Right lobe of liver (tissue), 6 donors: ENCODE measurements around the gene B3GNT8. TPM values are rescaled to one million over a fixed set of nuclear protein-coding genes. Genes with fewer than 3 reads are reported as not detected.
A peak's percentile ranks its signal among the peaks of the same experiment; 100 is the strongest.
"Not testable (repeated sequence)": the region's sequence is repeated elsewhere in the genome, so short reads cannot be mapped to it uniquely, and the experiment has no call there.

Source experiments
- ATAC-seq, 4 donors: fragments of 200-7000 bp; cut with Tn5 transposase; one replicate each; pipeline ENCODE4 v1.9.1; 2020; ENCODE audit warnings: mild to moderate bottlenecking in 4 of 4, moderate library complexity in 4 of 4
- DNase-seq, 3 donors: peaks; one replicate each; pipeline ENCODE4 v3.0.0-alpha.2; 2020
- H3K27ac ChIP-seq, 3 donors: fragments of 200-600 bp; one replicate each; pipeline ENCODE4 v1.8.0; 2022
- H3K27me3 ChIP-seq, 2 donors: fragments of 200-600 bp; one replicate each; pipeline ENCODE4 v1.8.0; 2022
- H3K36me3 ChIP-seq, 4 donors: fragments of 200-600 bp; sonication (generic) in 1 of 4; one replicate each; pipeline versions ENCODE4 v1.5.1 to v1.8.0; 2017 to 2022; ENCODE audit warnings: control low read depth in 1 of 4
- H3K4me1 ChIP-seq, 4 donors: fragments of 200-600 bp; sonication (generic) in 1 of 4; one replicate each; pipeline versions ENCODE4 v1.5.1 to v1.8.0; 2017 to 2022; ENCODE audit warnings: control low read depth in 1 of 4
- H3K4me3 ChIP-seq, 3 donors: fragments of 200-600 bp; one replicate each; pipeline ENCODE4 v1.8.0; 2022
- H3K9me3 ChIP-seq, 4 donors: fragments of 200-600 bp; sonication (generic) in 1 of 4; one replicate each; pipeline versions ENCODE4 v1.5.1 to v1.8.0; 2017 to 2022; ENCODE audit warnings: control low read depth in 1 of 4
- POLR2A ChIP-seq: fragments of 450-650 bp; IDR thresholded peaks from one replicate; pipeline ENCODE4 v1.6.1; 2017; ENCODE audit warnings: antibody characterized with exemption, mild to moderate bottlenecking
- WGBS: methylation state at CpG from one replicate; pipeline ENCODE4 v1.1.6; 2018; ENCODE audit warnings: low coverage, low lambda C conversion rate; ENCODE audit not compliant: insufficient coverage; ENCODE audit errors: missing lambda C conversion rate; 5-methylcytosine and 5-hydroxymethylcytosine counted together
- intact Hi-C, 2 donors: fragments of 100-400 bp; cut with DNase I; formaldehyde crosslinking; loops; one replicate each; pipeline versions ENCODE4 v1.11.2 to v1.14.1; 2022
- long read RNA-seq: library from polyadenylated mRNA; unstranded; transcript quantifications from one replicate; pipeline ENCODE4 v2.0.0, GENCODE V29; 2019
- total RNA-seq, 6 experiments: library from RNA; depleted of rRNA in 2 of 6; stranded (reverse); fragments of >200 nt in 2 of 6; fragmentation: NEBNext Ultra II Directional in 3 of 6; extraction: Animal tissue kit (Norgen Biotek cat#: 25700) in 3 of 6; gene quantifications; one replicate each; pipeline versions ENCODE4 v1.1.0 to v1.2.4, GENCODE V29; 2016 to 2023
- TF ChIP-seq, protein P1 (sequence below), 4 donors: fragments of 200-600 bp in 3 of 4; fragments of 450-650 bp in 1 of 4; IDR thresholded peaks; one replicate each; pipeline versions ENCODE4 v1.5.1 to v1.8.0; 2016 to 2022; ENCODE audit warnings: antibody characterized with exemption in 4 of 4, mild to moderate bottlenecking in 2 of 4
- donor health status: DM: no; HTN: yes; CAD: no.
- donor health status: DM: no; HTN: no; CAD: no.
- donor health status: DM: no; HTN: no; CAD: no.
- donor health status: DM: no; HTN: yes; CAD: no.
- donor health status: DM: no; HTN: yes; CAD: no.

B3GNT8 gene, protein sequence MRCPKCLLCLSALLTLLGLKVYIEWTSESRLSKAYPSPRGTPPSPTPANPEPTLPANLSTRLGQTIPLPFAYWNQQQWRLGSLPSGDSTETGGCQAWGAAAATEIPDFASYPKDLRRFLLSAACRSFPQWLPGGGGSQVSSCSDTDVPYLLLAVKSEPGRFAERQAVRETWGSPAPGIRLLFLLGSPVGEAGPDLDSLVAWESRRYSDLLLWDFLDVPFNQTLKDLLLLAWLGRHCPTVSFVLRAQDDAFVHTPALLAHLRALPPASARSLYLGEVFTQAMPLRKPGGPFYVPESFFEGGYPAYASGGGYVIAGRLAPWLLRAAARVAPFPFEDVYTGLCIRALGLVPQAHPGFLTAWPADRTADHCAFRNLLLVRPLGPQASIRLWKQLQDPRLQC
- 1 to 10 TPM in 1 of 6 experiments, under 1 TPM in 5; 0.50 to 1.2 (median 0.63) TPM for total RNA-seq
- long read RNA-seq, partial matches to known transcripts = 1 of 1 reads
- long read RNA-seq, other reads (novel, unspliced or antisense) = 0 of 1 reads

DNA sequence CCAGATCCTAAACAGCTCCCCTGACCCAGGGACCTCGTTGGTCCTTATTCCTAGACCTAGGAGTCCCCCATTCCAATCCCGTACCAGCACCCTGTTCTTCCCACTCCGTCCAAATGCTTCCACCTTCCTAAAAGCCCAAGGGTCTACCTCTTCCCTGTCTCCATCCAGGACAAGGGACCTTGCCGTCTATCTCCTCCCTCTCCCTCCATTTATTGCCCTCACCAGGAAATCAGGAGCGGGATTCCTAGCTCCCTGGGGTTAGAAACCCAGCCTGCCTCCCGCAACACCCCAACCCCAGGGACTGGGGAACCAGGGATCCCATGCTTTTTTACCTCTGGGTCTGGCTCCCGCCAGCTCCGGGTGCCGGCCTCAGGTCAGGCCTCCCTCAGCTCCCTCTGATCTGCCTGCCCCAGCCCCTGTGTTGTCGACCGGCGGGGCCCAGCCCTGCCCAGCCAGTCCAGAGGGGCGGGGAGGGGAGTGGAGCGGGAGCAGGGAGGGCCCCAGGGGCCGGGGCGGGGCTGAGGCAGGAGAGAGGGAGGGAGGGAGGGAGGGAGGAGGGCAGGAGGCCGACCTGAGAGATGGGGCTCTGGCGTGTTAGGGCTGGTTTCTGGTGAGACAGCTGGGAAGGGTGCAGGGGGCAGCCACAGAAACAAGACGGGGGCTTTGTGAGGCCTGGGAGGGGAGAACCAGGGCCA is at the start of gene B3GNT8:
TSS of gene B3GNT8 (minus strand) at position 423 of the 695 bp plus-strand sequence. CDS start 596 bp downstream, outside the sequence.
- Histone ChIP-seq H3K36me3 (peaks cover 0 to 30% (median 6%) of the 10 kb centered on the region in 4 donors), H3K9me3 (no peaks in the 10 kb centered on the region), H3K4me1 (peaks cover 0 to 12% (median 4%) of the 10 kb centered on the region in 4 donors), H3K27ac (peak within 1 kb of the TSS; percentile 15 to 60 (median 37)), H3K27me3 (no peaks in the 10 kb centered on the region), H3K4me3 (peak within 1 kb of the TSS; percentile 20 to 40 (median 21))
- 45% methylated on average over 16 of the region's 19 CpGs for WGBS
- TF ChIP-seq POLR2A = no peak
- TF ChIP-seq, protein P1, sequence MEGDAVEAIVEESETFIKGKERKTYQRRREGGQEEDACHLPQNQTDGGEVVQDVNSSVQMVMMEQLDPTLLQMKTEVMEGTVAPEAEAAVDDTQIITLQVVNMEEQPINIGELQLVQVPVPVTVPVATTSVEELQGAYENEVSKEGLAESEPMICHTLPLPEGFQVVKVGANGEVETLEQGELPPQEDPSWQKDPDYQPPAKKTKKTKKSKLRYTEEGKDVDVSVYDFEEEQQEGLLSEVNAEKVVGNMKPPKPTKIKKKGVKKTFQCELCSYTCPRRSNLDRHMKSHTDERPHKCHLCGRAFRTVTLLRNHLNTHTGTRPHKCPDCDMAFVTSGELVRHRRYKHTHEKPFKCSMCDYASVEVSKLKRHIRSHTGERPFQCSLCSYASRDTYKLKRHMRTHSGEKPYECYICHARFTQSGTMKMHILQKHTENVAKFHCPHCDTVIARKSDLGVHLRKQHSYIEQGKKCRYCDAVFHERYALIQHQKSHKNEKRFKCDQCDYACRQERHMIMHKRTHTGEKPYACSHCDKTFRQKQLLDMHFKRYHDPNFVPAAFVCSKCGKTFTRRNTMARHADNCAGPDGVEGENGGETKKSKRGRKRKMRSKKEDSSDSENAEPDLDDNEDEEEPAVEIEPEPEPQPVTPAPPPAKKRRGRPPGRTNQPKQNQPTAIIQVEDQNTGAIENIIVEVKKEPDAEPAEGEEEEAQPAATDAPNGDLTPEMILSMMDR (IDR thresholded peaks at IDR 0.05) = no peak
- intact Hi-C loops = no loop called here
- DNase-seq (peak in 2 of 3 donors; percentile 77 to 82), ATAC-seq (peak; percentile 42 to 54 (median 48))

DNA sequence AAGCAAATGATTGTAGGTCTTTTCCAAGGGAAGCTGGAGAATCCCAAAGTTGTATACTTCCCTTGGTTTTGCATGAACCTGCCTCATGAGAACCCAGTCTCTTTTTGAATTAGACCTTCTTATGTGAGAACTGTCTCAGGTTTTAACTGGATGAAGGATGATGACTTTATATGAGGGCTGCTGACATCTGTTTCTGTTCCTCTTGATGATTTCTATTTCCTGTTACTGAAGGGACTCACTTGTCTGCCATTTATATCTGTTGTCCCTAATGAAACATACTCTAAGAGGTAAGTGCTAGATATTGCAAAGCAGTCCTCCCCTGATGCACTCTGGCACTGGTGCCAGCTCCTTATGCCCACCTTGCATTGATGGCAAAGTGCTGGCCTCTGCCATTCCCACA is 49.4 kb upstream of the B3GNT8 start:
- H3K4me1 ChIP-seq = no peaks in the 10 kb centered on the region
- no peaks in the 10 kb centered on the region for H3K9me3 ChIP-seq
- H3K27ac ChIP-seq = no peak overlapping the region
- DNase-seq = no peak
- intact Hi-C loops = no loop called here
- no peak for ATAC-seq
- no peak for TF ChIP-seq POLR2A
- TF ChIP-seq, protein P1 (IDR thresholded peaks at IDR 0.05) = no peak
- no peaks in the 10 kb centered on the region for H3K36me3 ChIP-seq
- peaks cover 0 to 5% of the 10 kb centered on the region in 2 donors for H3K27me3 ChIP-seq
- no peak overlapping the region for H3K4me3 ChIP-seq

GRCh38 chr19:41463257-41464256 is 36.4 kb upstream of the B3GNT8 start:
- H3K27ac ChIP-seq, H3K27me3 ChIP-seq, H3K9me3 ChIP-seq, H3K4me1 ChIP-seq, H3K4me3 ChIP-seq, ATAC-seq, H3K36me3 ChIP-seq, intact Hi-C loops, DNase-seq: not testable (repeated sequence)
- 67% methylated on average over 22 of the region's 22 CpGs for WGBS

- Histone ChIP-seq H3K4me3 (no peak overlapping the region), H3K27ac (no peak overlapping the region), H3K9me3 (no peaks in the 10 kb centered on the region), H3K27me3 (no peaks in the 10 kb centered on the region), H3K4me1 (no peaks in the 10 kb centered on the region), H3K36me3 (no peaks in the 10 kb centered on the region)
- ATAC-seq (no peak), DNase-seq (no peak)
- WGBS = 51% methylated on average over 5 of the region's 6 CpGs
- TF ChIP-seq, protein P1 (IDR thresholded peaks at IDR 0.05) = no peak
- no peak for TF ChIP-seq POLR2A
- intact Hi-C loops = no loop called here
Measured at GRCh38 chr19:41462497-41462896, 35.3 kb upstream of the B3GNT8 start.
